HTR-8/SVneo (cell line): ENCODE data around the gene GIPC3.

Source experiments
- DNase-seq: peaks from one replicate; pipeline ENCODE4 v3.0.0; 2011; ENCODE audit warnings: low spot score, mixed read lengths; ENCODE audit not compliant: insufficient read length
- FAIRE-seq: peaks from 2 replicates; lab custom pipeline; 2011; peaks lifted over from hg19 to GRCh38; lab: Jason Lieb, UNC

GIPC3 gene

GRCh38 chr19:3632098-3632497, 46.8 kb downstream of the GIPC3 start:
- DNase-seq (no peak), FAIRE-seq (no peak)

GRCh38 chr19:3632739-3633558, 47.7 kb downstream of the GIPC3 start:
- no peak for FAIRE-seq

GRCh38 chr19:3633559-3633988, 48.3 kb downstream of the GIPC3 start:
- DNase-seq, result no peak
- no peak for FAIRE-seq

More at GRCh38 chr19:3632739-3633558, 47.7 kb downstream of the GIPC3 start:
- no peak for DNase-seq

- DNase-seq, result no peak
- no peak for FAIRE-seq
Measured at GRCh38 chr19:3634496-3635045, 49.3 kb downstream of the GIPC3 start.

- FAIRE-seq (no peak), DNase-seq (no peak)
Measured at GRCh38 chr19:3636506-3636905, 51.2 kb downstream of the GIPC3 start.

GRCh38 chr19:3636962-3637361, 51.7 kb downstream of the GIPC3 start:
- no peak for FAIRE-seq
- DNase-seq, result no peak

GRCh38 chr19:3637621-3638020, 52.3 kb downstream of the GIPC3 start:
- DNase-seq (no peak), FAIRE-seq (no peak)

- FAIRE-seq (no peak), DNase-seq (no peak)
Measured at GRCh38 chr19:3638208-3639193, 53.2 kb downstream of the GIPC3 start.

- DNase-seq (no peak), FAIRE-seq (no peak)
Measured at GRCh38 chr19:3639479-3639878, 54.2 kb downstream of the GIPC3 start.

- FAIRE-seq (no peak), DNase-seq (no peak)
Measured at GRCh38 chr19:3641515-3642269, 56.4 kb downstream of the GIPC3 start.

- DNase-seq (no peak), FAIRE-seq (no peak)
Measured at GRCh38 chr19:3642296-3642695, 57.0 kb downstream of the GIPC3 start.
